A673 (cell line): ENCODE data around the gene MLIP. TPM values are rescaled to one million over a fixed set of nuclear protein-coding genes. Genes with fewer than 3 reads are reported as not detected.

Source experiments
- BruUV-seq: library from RNA; stranded (reverse); fragments of 400-500 nt; replicated peaks from 2 replicates; lab custom pipeline; 2021; lab: Mats Ljungman, UMichigan
- CTCF ChIA-PET: fragments of 300-600 bp; sonication (Branson Sonifier 250); formaldehyde crosslinking; loops from one replicate; lab custom pipeline; 2022; ENCODE audit warnings: antibody characterized with exemption; lab: Charles Lee
- POLR2A ChIA-PET: fragments of 300-600 bp; sonication (Branson Sonifier 250); formaldehyde crosslinking; loops from one replicate; lab custom pipeline; 2022; ENCODE audit warnings: antibody characterized with exemption; ENCODE audit not compliant: low non-redundant PET; lab: Charles Lee
- DNase-seq: peaks from one replicate; pipeline ENCODE4 v3.0.0-alpha.2; 2015; ENCODE audit warnings: low spot score
- H3K27ac ChIP-seq: fragments of 200-600 bp; sonication (generic); 2 replicates; pipeline ENCODE4 v1.5.1; 2016; ENCODE audit warnings: mixed run types, low read depth, mild to moderate bottlenecking, mixed read lengths, antibody characterized with exemption, low read length; ENCODE audit not compliant: poor library complexity, severe bottlenecking
- H3K27me3 ChIP-seq: fragments of 200-600 bp; sonication (generic); replicated peaks from 2 replicates; pipeline ENCODE4 v1.6.1; 2017; ENCODE audit warnings: mixed run types, low read depth, mild to moderate bottlenecking, mixed read lengths, antibody characterized with exemption, low read length; ENCODE audit not compliant: insufficient read depth, poor library complexity
- H3K36me3 ChIP-seq: fragments of 200-600 bp; sonication (generic); 2 replicates; pipeline ENCODE4 v1.6.1; 2016; ENCODE audit warnings: mixed run types, mild to moderate bottlenecking, mixed read lengths, antibody characterized with exemption, low read length; ENCODE audit not compliant: insufficient read depth, poor library complexity, severe bottlenecking
- H3K4me1 ChIP-seq: fragments of 200-600 bp; sonication (generic); 2 replicates; pipeline ENCODE4 v1.6.1; 2017; ENCODE audit warnings: mixed run types, mild to moderate bottlenecking, mixed read lengths, antibody characterized with exemption, low read length; ENCODE audit not compliant: insufficient read depth, poor library complexity, severe bottlenecking
- H3K4me3 ChIP-seq: fragments of 200-600 bp; sonication (generic); 2 replicates; pipeline ENCODE4 v1.5.1; 2016; ENCODE audit warnings: low read depth, mixed run types, mild to moderate bottlenecking, mixed read lengths, low read length; ENCODE audit not compliant: poor library complexity, severe bottlenecking
- H3K9me3 ChIP-seq: fragments of 200-600 bp; sonication (generic); 2 replicates; pipeline ENCODE4 v1.6.1; 2016; ENCODE audit warnings: mixed run types, low read depth, mild to moderate bottlenecking, mixed read lengths, antibody characterized with exemption, low read length; ENCODE audit not compliant: poor library complexity, severe bottlenecking
- EZH2 ChIP-seq: fragments of 200-600 bp; sonication (generic); IDR thresholded peaks from 2 replicates; pipeline ENCODE4 v1.6.1; 2017; ENCODE audit warnings: borderline replicate concordance, low read depth, mild to moderate bottlenecking, mixed read lengths, antibody characterized with exemption, low read length; ENCODE audit not compliant: poor library complexity, severe bottlenecking
- intact Hi-C: fragments of 100-400 bp; cut with micrococcal nuclease; formaldehyde crosslinking; loops from one replicate; pipeline ENCODE4 v1.10.0; 2022; ENCODE audit not compliant: unreplicated experiment
- total RNA-seq: library from RNA; stranded (reverse); gene quantifications from 2 replicates; pipeline ENCODE4 v1.2.3, GENCODE V29; 2021
- TF ChIP-seq, protein P1 (sequence below): fragments of 300-800, 200-600 bp; sonication (generic); conservative IDR thresholded peaks from 2 replicates; pipeline ENCODE4 v1.5.1; 2017; ENCODE audit warnings: low read depth, mild to moderate bottlenecking, antibody characterized with exemption, low read length, moderate library complexity, mixed read lengths

Gene MLIP
- total RNA-seq, 1 experiment from 2014 or later, result 0.58 TPM

DNA sequence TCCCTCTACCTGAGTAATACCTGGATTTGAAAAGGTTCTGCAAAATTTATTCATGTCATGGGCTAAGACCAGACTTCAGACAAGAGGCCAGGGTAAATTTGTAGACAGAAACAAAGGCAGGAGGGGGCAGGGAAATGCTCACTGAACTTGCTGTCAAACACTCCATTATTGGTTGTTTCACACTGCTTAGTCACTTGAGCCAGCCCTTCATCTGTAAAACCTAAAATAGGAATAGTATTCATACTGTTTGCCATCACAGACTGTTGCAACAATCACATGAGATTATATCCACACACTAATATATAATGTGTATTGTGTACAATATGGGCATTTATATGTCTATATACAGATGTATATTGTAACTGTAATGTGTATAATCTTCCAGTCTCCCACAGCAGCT is 190.5 kb downstream of the MLIP start:
- Histone ChIP-seq H3K36me3 (no peaks in the 10 kb centered on the region), H3K4me3 (no peak overlapping the region), H3K27ac (no peak overlapping the region), H3K4me1 (no peaks in the 10 kb centered on the region), H3K27me3 (no peaks in the 10 kb centered on the region), H3K9me3 (no peaks in the 10 kb centered on the region)
- TF ChIP-seq, protein P1, sequence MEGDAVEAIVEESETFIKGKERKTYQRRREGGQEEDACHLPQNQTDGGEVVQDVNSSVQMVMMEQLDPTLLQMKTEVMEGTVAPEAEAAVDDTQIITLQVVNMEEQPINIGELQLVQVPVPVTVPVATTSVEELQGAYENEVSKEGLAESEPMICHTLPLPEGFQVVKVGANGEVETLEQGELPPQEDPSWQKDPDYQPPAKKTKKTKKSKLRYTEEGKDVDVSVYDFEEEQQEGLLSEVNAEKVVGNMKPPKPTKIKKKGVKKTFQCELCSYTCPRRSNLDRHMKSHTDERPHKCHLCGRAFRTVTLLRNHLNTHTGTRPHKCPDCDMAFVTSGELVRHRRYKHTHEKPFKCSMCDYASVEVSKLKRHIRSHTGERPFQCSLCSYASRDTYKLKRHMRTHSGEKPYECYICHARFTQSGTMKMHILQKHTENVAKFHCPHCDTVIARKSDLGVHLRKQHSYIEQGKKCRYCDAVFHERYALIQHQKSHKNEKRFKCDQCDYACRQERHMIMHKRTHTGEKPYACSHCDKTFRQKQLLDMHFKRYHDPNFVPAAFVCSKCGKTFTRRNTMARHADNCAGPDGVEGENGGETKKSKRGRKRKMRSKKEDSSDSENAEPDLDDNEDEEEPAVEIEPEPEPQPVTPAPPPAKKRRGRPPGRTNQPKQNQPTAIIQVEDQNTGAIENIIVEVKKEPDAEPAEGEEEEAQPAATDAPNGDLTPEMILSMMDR, result no peak
- TF ChIP-seq EZH2, result no peak
- intact Hi-C loops, result no loop called here
- ChIA-PET CTCF (no interaction called here), POLR2A (no interaction called here)
- no peak for DNase-seq
- no TSS peak for BruUV-seq

DNA sequence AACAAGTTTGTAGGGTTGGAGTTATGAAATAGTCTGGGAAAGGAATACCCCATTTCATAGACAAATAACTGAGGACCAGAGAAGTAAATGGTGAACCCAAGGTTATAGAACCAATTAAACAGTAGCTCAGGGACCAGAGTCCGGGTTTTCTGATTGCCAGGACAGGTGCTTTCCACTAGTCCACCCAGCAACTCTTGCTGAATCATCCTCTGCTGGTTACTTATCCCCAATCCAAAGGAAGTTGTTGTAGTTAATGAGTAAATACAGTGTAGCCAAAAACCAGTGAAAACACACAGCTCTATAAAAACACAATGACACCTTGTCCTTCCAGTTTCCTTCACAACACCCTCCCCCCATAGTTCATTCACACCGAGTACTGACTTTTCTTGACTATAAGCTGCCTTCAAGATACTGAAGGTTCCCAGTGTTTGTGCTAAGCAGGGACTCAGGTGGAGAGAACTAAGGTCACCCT is 196.2 kb downstream of the MLIP start:
- ChIA-PET CTCF (no interaction called here), POLR2A (no interaction called here)
- intact Hi-C loops, result no loop called here
- Histone ChIP-seq H3K4me1 (no peaks in the 10 kb centered on the region), H3K36me3 (no peaks in the 10 kb centered on the region), H3K4me3 (no peak overlapping the region), H3K27ac (no peak overlapping the region), H3K27me3 (no peaks in the 10 kb centered on the region), H3K9me3 (no peaks in the 10 kb centered on the region)
- no TSS peak for BruUV-seq
- no peak for DNase-seq
- TF ChIP-seq EZH2, result no peak
- TF ChIP-seq, protein P1, result no peak

DNA sequence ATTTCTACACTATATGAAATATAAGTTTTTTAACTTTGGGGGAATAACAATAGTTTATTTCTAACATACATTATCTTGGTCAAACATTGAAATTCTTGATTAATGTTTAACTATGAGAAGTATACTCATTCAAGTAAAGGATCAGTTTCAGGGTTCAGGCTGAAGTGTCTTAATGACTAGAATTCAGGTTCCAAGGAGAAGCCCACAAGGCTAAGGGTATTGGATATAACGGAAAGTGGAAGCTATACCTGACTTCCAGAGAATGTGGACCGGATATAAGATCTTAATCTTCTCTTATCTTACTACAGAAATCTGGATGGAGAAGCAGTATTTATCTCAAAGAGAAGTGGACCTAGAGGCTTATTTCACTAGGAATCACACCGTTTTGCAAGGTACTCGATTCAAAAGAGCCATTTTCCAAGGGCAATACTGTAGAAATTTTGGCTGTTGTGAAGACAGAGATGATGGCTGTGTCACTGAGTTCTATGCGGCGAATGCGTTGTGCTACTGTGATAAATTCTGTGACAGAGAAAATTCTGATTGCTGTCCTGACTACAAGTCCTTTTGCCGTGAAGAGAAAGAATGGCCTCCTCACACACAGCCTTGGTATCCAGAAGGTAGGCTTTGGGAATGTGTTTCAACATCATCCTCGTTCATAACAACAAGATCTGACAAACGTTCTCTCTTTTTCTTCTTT is 197.2 kb downstream of the MLIP start, which contains the start of gene TINAG:
Gene TINAG, plus strand, starts transcription at position 153 of the 697 bp plus-strand sequence. Its CDS starts 110 bp downstream, at position 263.
- intact Hi-C loops, result no loop called here
- Histone ChIP-seq H3K27ac (no peak within 1 kb of the TSS), H3K9me3 (no peaks in the 10 kb centered on the region), H3K4me3 (no peak within 1 kb of the TSS), H3K36me3 (no peaks in the 10 kb centered on the region), H3K27me3 (no peaks in the 10 kb centered on the region), H3K4me1 (no peaks in the 10 kb centered on the region)
- ChIA-PET POLR2A (no interaction called here), CTCF (no interaction called here)
- TF ChIP-seq, protein P1, result no peak
- TF ChIP-seq EZH2, result no peak
- DNase-seq, result no peak
- no TSS peak for BruUV-seq
